NCI-H526 treated with DMSO at 0.1 percent for 48 hours (cell line): ENCODE measurements around the gene OSBPL10.
A peak's percentile ranks its signal among the peaks of the same experiment; 100 is the strongest.

Experiments used
- DNase-seq: peaks from one replicate; lab custom pipeline; 2025; lab: John Stamatoyannopoulos, UW

OSBPL10 gene

DNA sequence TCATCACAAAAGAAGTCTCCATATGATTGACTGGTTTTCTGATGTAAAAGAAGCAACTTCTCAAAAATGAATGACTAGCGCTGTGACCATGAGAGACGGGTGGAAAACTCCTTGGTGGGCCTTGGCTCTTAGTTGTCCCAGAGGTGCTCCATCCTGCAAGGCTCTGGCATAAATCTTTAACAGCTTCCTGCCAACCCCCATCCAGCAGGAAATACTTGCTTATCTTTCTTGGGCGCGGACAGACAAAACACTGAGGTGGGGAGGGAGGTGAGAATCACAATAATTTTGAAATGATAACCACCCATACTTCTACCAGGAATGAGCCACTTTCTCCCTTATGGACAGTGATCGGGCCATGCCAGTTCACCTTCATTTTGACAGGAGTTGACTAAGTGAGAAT lies 319.8 kb downstream of the OSBPL10 start:
- no peak for DNase-seq

DNA sequence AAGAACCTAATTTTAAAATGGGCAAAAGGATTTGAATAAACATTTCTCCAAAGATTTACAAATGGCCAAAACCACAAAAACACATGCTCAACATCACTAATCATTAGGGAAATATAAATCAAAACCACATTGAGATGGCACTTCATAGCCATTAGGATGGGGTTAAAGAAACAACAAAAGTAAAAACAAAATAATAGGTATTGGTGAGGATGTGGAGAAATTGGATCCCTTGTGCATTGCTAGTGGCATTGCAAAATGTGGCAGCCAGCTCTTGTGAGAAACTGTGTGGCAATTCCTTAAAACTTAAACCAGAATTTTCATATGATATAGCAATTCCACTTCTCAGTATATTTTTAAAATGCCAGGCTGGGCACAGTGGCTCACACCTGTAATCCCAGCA lies 321.8 kb downstream of the OSBPL10 start:
- no peak for DNase-seq

DNA sequence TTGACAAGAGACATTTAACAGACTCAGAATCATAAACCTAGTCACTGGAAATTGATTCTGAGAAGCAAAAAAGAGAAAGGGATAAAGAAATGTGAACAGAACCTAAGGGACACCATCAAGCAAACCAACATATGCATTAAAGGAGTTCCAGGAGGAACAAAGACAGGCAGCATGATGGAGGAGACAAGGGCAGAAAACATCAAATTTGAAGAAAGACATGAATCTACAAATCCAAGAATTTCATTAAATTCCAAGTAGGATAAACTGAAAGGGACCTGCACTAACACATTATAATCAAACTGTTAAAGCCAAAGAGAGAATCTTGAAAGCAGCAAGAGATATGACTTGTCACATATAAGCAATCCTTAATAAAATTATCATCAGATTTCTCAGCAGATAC lies 326.1 kb downstream of the OSBPL10 start:
- DNase-seq: no peak

DNA sequence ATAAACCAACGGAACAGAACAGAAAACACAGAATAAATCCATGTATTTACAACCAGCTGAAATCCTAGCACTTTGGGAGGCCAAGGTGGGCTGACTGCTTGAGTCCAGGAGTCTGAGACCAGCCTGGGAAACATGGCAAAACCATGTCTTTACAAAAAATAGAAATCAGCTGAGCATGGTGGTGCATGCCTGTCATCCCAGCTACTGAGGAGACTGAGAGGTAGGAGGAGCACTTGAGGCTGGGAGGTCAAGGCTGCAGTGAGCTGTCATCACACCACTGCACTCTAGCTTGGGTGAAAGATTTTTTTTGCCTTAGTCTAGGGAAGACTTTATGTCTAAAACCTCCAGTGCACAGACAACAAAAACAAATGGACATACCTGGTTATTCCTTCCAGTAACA lies 327.6 kb downstream of the OSBPL10 start:
- DNase-seq: no peak

DNA sequence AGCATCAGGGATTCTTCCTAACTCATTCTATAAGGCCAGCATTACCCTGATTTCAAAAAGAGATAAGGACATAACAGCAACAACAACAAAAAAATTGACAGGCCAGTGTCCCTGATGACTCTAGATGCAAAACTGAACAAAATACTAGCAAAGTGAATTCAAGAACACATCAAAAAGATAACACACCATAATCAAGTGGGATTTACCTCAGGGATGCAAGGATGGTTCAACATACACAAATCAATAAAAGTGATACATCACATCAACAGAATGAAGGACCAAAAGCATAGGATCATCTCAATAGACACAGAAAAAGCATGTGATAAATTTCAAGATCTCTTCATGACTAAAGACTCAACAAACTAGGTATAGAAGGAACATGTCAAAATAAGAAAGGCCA lies 328.8 kb downstream of the OSBPL10 start:
- DNase-seq: no peak

DNA sequence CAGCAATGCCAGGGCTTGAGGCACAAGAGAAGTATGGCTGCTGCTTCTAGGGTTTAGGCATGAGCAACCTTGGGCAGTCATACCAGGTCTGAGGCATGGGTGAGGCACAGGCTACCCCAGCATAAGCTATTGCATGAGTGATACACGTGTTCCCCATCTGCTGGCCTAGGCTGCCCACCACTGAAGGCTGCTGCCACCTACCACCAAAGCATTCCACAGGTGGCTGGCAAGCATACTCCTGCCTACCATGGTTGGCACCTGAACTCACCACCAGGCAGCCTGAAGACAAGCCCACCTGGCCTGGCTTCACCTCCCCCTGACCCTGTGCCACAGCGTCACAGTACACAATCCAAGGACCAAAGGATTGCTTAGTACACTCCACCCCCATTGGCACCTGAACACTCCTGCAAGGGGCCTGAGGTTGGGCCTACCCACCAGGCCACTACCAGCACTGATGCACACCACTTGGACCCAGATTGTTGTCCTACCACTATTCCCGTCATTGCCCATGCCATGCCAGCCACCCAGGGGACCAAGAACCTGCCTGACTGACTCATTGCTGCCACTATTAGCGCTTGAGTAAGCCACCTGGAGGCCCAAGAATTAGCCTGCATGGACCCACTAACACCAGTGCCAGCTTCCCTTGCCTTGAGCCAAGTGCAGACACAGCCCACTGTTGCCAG lies 332.6 kb downstream of the OSBPL10 start:
- no peak for DNase-seq

DNA sequence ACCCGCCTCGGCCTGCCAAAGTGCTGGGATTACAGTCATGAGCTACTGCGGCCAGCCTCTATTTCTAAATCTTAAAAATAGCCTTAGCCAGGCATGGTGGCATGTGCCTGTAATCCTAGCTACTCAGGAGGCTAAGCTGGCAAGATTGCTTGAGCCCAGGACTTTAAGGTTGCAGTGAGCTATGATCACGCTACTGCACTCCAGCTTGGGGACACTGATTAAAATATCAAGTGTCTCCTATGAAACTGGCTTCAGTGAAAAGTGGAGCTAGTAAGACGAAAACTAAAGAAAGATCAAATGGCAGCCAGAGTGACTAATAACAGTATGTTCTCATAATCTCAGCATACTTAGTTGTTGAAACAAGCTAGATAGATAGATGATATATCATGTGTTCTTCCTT lies 335.8 kb downstream of the OSBPL10 start:
- DNase-seq: no peak

DNA sequence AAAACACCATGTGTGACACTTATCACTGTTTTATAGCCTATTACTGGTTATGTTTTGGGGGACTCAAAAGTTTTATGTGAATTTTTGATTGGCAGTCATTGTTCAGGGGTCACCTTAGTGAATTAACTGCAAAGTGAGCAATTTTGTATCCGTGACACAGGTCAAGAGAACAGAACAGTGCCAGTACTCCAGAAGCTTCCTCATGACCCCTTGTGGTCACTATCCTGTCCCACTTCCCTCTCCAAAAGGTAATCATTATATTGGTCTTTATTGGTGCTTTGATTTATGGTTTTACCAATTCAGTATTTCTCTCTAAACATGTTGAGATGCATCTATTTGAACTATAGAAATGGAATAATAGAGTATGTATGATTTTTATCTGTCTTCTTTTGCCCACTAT lies 341.2 kb downstream of the OSBPL10 start:
- DNase-seq: no peak

DNA sequence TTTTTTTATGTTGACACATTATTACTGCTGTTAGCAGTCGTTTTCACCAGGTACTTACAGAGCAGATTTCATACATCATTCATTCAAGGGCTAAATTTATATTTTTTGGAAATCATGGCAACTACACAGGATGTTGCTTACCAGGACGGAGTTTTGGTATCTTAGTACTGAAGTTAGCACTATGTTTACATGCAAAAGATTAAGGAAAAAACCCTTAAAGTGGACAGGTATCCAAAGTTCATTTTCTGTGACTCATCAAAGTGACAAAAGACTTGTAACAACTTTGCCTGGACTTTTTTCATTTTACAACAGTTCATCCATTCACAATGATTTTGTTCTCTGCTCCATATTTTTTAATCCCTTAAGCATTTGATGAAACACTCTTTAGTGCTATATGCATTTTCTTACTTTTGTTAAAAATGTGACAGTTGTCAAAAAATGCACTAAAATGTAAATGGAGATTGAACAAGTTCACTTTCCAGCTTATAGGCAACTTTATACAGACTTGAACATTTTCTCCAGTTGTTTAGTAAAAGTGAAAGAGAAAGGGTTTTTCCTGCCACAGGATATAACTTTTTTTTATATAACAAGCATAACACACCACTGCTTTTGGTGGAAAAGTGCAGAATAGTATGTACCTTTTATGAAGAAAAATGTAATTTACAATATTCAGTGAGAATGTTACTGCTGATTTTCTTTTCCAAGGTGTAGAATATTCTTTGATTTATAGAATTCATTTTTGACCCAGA lies 344.2 kb downstream of the OSBPL10 start:
- no peak for DNase-seq

DNA sequence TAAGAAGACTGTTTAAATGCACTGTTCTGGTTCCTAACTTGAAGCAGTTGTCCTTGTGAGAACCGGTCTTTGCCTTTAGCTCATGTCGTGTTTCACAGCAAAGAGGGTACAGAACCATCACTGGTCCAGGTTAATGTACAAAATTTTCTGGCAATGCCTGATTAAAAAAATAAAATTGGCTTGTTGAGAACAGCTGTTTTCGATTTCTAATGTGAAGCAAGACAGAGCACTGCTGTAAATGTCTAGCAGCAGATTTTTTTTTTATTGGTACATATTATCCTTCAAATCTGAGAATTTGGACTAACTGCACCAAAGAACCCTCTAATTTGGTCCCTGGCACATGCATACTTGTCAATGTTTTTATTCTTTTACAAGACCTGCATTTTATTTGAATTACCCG lies 345.0 kb downstream of the OSBPL10 start:
- DNase-seq: no peak

DNA sequence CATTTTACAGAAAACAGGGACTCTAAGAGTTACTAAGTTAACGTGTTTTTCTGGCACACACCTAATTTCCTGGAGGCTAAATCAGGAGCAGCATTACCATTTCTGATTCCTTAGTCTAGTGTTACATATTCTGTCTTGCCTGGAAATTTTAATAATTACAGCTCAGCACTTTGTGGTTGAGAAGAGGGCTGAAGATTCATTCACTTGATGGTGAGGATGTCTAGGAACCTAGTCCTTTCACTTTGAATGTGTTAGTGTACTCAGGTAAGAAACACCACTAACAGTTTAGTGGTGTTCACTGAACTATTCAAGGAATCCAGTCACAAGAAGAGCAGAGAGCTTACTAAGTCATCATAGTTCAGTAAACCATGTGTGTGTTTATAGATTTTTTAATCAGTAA lies 345.5 kb downstream of the OSBPL10 start:
- no peak for DNase-seq

DNA sequence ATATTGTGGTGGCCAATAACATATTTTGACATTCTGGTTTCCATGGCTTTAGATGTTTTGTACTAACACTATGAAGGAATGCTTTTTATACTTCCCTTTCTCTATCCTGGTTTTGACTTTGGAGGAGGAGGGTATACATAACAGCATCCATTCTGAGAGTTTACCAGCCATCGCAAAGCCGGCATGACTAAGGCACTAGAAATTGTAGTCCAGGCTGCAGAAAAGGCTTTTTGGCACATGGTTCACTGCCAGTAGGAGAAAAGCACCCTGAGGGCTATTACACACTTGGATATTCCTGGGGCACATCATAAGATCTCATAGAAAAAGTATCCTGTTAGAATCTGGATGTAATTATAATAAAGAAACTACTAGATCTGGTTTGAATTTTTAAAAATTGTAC lies 346.6 kb downstream of the OSBPL10 start:
- no peak for DNase-seq

DNA sequence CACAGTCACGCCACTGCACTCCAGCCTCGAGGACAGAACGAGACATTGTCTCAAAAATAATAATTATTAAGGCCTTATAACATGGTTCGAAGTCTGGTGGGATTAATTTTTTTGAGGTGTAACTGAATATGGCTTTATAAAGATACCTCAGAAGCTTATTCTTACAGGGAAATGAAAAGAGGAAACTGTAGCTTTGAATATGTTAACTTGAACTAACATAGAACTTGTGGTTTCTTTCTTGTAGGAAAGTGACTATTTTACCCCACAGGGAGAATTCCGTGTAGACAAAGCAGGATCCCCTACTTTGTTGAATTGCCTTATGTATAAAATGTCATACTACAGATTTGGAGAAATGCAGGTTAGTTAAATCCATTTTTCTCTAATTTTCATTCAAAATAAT lies 352.0 kb downstream of the OSBPL10 start:
- DNase-seq: no peak

DNA sequence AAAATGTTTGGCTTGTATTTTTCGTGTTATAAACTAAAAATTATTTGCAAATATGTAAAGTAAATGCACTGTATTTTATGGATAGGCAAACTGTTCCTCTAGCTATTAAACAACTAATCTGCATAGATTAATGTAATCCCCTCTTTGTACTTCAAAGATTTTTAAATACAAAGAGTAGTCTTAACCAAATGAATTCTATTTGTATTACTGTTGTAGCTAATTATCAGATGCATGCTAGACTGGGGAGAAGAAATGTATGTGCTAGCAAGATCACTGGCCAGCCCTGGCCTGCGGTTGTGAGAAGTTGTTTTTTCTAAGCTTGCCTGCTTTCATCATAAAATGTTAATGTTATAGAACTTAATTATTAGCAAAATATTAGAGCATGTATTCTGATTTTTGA lies 355.7 kb downstream of the OSBPL10 start:
- DNase-seq: peak; percentile 37

DNA sequence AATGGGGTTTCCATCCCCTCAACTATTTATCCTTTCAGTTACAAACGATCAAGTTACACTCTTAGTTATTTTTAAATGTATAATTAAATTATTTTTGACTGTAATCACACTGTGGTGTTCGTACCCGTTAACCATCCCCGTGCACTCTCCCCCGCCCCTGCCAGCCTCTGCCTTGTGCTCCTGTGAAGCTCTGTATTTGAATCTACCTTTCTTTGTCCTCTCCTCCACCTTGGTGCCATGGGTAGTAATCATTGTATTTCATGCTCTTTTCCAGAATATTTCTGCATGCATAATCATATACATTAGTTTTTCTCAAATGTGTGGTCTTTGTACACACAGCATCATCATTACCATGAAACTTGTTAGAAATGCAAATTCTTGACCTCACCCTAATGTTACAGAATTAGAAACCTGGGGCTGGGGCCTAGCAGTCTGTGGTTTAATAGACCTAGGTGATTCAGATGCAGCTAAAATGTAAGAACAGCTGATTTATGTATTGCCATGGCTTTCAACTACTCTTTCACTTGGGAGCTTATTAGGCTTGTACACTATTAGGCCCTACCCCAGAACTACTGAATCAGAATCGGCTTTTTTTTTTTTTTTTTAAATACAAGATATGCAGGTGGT lies 356.9 kb downstream of the OSBPL10 start:
- DNase-seq: peak; percentile 79

DNA sequence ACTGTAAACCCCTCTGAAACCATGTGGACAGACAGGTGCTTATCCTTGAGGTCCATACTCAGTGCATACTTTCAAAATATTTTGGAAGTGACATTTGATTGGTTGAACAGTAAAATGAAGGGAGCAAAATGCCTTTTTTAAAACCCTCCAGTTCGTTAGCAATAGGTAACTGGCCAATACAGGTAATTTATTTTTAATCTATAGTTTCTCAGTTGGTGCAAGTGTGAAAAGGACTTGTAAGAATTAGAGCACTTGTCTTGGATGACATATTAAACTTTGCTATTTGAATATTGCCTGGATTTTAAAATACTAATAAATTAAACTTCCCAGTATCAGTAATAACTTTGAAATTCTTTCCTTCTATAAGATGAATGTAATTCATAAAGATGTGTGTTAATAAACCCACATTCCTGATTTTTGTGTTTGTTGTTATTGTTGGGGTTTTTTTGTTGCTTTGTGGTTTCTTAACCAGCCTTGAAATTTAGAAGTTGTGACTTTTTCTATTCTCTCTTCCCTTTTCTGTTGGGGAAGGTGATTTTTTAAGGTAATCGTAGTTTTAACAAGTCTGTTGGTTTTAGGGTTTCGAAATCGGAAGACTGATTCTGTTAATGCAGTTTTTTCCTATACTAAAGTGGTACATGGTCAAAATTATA lies 358.3 kb downstream of the OSBPL10 start:
- no peak for DNase-seq

DNA sequence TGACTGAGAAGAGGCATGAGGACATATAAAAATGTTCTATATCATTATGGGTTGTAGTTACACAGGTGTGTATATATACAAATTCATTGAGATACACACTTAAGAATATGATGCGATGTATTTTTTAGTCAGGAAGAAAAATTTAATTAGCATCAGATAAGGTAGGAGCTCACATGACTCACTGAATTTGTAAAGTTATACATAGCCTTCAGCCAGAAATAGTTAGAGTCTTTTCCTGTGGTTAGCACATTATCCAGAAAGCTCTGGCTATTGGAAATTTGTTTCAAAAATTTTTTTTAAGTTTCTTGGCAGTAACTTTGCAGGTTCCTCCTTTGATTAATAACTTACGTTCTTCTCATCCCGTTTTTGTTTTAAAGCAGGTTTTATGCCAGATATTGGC lies 359.7 kb downstream of the OSBPL10 start:
- no peak for DNase-seq

DNA sequence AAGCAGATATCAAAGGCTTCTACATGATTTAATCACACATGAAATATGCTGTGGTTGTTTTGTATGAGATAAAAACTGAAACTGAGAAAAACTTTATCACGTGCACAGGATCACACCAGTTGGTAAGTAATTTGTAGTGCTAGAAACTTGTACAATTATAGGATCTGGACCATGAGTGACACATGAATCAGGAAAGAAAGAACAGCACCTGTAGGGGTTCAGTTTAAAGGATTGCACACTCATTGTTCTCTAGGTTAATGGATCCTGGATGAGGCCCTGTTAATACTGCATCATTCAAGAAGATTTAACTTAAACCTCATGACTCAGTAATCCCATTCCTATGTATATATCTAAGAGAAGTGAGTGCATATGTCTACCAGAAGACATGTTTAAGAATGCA lies 360.4 kb downstream of the OSBPL10 start:
- no peak for DNase-seq

DNA sequence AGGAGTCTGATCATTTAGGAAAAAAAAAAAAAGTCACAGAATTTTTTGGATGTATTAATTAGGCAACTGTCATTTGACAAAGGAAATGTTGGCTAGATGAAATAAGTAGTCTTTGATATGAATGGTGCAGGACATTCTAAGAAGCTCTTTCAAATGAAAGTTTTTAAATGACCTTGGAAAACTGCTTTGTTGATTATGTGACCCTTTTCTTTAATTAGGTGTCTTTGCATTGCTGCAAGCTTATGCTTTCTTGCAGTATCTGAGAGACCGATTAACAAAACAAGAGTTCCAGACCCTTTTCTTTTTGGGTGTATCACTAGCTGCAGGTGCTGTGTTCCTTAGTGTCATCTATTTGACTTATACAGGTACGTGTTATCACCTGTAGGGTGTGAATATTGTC lies 364.4 kb downstream of the OSBPL10 start:
- DNase-seq: no peak

DNA sequence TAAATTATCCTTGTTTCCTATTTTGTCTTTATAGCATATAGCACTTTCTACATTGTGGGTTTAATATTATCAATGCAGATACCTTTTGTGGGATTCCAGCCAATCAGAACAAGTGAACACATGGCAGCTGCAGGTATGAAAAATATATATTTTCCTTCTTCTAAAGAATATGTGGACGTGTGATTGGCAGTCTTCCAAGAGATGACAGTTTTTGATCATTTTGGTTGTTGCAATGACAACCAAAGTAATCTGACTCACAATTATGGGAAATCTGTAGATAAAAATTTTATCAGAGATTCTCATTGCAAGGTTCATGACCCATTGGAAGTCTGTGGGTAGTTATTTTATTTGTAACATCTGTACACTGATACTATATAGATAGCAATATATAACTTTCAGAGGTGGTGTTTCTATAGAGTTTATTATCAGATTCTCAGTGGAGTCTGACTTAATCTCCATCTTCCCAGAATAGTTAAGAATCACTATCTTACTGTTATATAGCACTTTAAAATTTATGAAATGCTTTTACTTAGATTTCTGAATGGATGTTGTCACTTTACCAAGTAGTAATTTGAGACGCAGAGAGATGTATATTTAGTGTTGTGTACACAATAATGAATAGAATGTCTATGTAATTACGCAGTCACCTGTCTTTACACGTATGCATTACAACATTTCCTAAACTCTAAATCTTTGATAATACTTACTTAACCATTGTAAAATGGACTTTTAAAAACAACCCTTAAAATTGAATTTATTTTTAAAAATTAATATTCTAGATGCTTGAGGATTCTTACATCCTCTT lies 365.8 kb downstream of the OSBPL10 start:
- no peak for DNase-seq

DNA sequence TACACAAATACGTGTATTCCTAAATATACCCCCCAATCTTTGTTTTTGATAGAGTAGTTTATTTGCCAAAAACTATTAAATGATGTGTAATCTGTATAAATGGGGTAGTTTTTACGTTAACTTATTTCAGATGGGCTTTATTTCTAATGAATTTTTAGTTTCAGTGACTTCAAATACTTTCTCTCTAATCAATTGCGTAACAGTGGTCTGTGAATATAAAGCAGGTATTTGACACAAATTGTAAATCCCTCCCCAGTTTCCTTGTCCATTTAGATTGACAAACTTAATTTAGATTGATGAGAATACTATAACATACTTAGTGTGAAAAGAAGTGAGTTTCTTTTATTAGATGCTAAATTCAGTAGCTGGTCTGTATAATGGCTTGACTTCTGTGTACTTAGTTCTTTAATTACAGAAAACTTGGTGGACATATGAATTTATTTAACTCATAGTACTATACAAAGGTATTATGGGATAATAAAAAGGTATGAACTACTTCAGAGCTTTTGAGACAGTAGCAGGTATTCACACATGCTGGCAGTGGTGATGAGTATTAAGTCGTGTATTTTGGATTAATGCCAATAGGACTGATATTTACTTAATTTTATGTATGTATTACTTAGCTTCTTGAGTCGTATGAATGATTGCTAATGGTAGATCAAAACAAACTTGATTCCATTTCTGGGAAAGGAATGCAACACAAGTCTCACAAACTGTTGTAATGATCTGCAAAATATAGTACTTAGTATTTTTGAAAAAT lies 366.7 kb downstream of the OSBPL10 start:
- no peak for DNase-seq
